H9 (cell line): ENCODE measurements around the gene ST6GALNAC5. TPM values are rescaled to one million over a fixed set of nuclear protein-coding genes. Genes with fewer than 3 reads are reported as not detected.

ENCODE experiments used
- DNase-seq: peaks from one replicate; pipeline ENCODE4 v3.0.0-alpha.2; 2017
- H2AFZ ChIP-seq: one replicate; pipeline ENCODE4 v1.6.1; 2013; ENCODE audit warnings: mild to moderate bottlenecking, low read length, control low read depth, moderate library complexity
- H2AK5ac ChIP-seq: 2 replicates; pipeline ENCODE4 v1.6.1; 2013; ENCODE audit warnings: low read length, control low read depth, mixed read lengths; ENCODE audit not compliant: insufficient read length
- H2BK120ac ChIP-seq: one replicate; pipeline ENCODE4 v1.6.1; 2013; ENCODE audit warnings: low read depth, mild to moderate bottlenecking, low read length, control low read depth, inconsistent platforms; ENCODE audit not compliant: poor library complexity, severe bottlenecking
- H2BK12ac ChIP-seq: 2 replicates; pipeline ENCODE4 v1.6.1; 2013; ENCODE audit warnings: low read length, control low read depth, mixed read lengths, low read depth; ENCODE audit not compliant: insufficient read length
- H2BK15ac ChIP-seq: 2 replicates; pipeline ENCODE4 v1.6.1; 2013; ENCODE audit warnings: low read depth, low read length, control low read depth
- H2BK20ac ChIP-seq: one replicate; pipeline ENCODE4 v1.6.1; 2013; ENCODE audit warnings: low read depth, mild to moderate bottlenecking, low read length, control low read depth, inconsistent platforms; ENCODE audit not compliant: poor library complexity, severe bottlenecking
- H2BK5ac ChIP-seq: 2 replicates; pipeline ENCODE4 v1.6.1; 2013; ENCODE audit warnings: low read length, control low read depth, mixed read lengths; ENCODE audit not compliant: insufficient read length
- H3K14ac ChIP-seq: 2 replicates; pipeline ENCODE4 v1.6.1; 2013; ENCODE audit warnings: low read length, control low read depth; ENCODE audit not compliant: insufficient read depth
- H3K18ac ChIP-seq: 2 replicates; pipeline ENCODE4 v1.6.1; 2013; ENCODE audit warnings: low read depth, mild to moderate bottlenecking, mixed read lengths, low read length, control low read depth; ENCODE audit not compliant: insufficient read length
- H3K23ac ChIP-seq: 2 replicates; pipeline ENCODE4 v1.6.1; 2013; ENCODE audit warnings: low read length, control low read depth, mixed read lengths, low read depth; ENCODE audit not compliant: insufficient read length
- H3K23me2 ChIP-seq: 2 replicates; pipeline ENCODE4 v1.6.1; 2013; ENCODE audit warnings: low read depth, mild to moderate bottlenecking, mixed read lengths, low read length, control low read depth; ENCODE audit not compliant: insufficient read length, poor library complexity, severe bottlenecking
- H3K27ac ChIP-seq: 2 replicates; pipeline ENCODE4 v1.5.1; 2013; ENCODE audit warnings: low read length, control low read depth, mixed read lengths, low read depth; ENCODE audit not compliant: insufficient read length
- H3K27me3 ChIP-seq: 2 replicates; pipeline ENCODE4 v1.6.1; 2013; ENCODE audit warnings: low read length, control low read depth, inconsistent platforms; ENCODE audit not compliant: insufficient read depth
- H3K4ac ChIP-seq: 2 replicates; pipeline ENCODE4 v1.6.1; 2013; ENCODE audit warnings: low read depth, mild to moderate bottlenecking, control low read depth, inconsistent platforms, low read length, moderate library complexity
- H3K4me1 ChIP-seq: 2 replicates; pipeline ENCODE4 v1.6.1; 2013; ENCODE audit warnings: low read length, control low read depth, inconsistent platforms; ENCODE audit not compliant: insufficient read depth
- H3K4me2 ChIP-seq: 2 replicates; pipeline ENCODE4 v1.6.1; 2013; ENCODE audit warnings: low read length, control low read depth, mixed read lengths; ENCODE audit not compliant: insufficient read length, insufficient read depth
- H3K56ac ChIP-seq: 2 replicates; pipeline ENCODE4 v1.6.1; 2013; ENCODE audit warnings: low read depth, mild to moderate bottlenecking, mixed read lengths, low read length, control low read depth; ENCODE audit not compliant: insufficient read length
- H3K79me1 ChIP-seq: 2 replicates; pipeline ENCODE4 v1.6.1; 2013; ENCODE audit warnings: low read depth, mild to moderate bottlenecking, moderate library complexity, low read length, control low read depth, inconsistent platforms; ENCODE audit not compliant: insufficient read depth, poor library complexity, severe bottlenecking
- H3K79me2 ChIP-seq: 2 replicates; pipeline ENCODE4 v1.6.1; 2013; ENCODE audit warnings: low read length, control low read depth, inconsistent platforms; ENCODE audit not compliant: insufficient read depth
- H3K9ac ChIP-seq: 2 replicates; pipeline ENCODE4 v1.6.1; 2013; ENCODE audit warnings: low read length, control low read depth, mixed read lengths; ENCODE audit not compliant: insufficient read length; ENCODE audit errors: extremely low read depth
- H3K9me3 ChIP-seq: one replicate; pipeline ENCODE4 v1.6.1; 2013; ENCODE audit warnings: low read depth, low read length, inconsistent platforms; ENCODE audit not compliant: control insufficient read depth
- H3T11ph ChIP-seq: one replicate; pipeline ENCODE4 v1.6.1; 2013; ENCODE audit warnings: mild to moderate bottlenecking, low read length, control low read depth, inconsistent platforms
- H4K20me1 ChIP-seq: one replicate; pipeline ENCODE4 v1.6.1; 2013; ENCODE audit not compliant: control insufficient read depth, insufficient read length, insufficient read depth
- H4K5ac ChIP-seq: 2 replicates; pipeline ENCODE4 v1.6.1; 2013; ENCODE audit warnings: low read depth, mild to moderate bottlenecking, mixed read lengths, low read length, control low read depth; ENCODE audit not compliant: insufficient read length
- H4K8ac ChIP-seq: replicated peaks from 2 replicates; pipeline ENCODE4 v1.6.1; 2013; ENCODE audit warnings: low read length, control low read depth, mixed read lengths, low read depth; ENCODE audit not compliant: insufficient read length
- H4K91ac ChIP-seq: 2 replicates; pipeline ENCODE4 v1.6.1; 2013; ENCODE audit warnings: low read depth, mild to moderate bottlenecking, moderate library complexity, mixed read lengths, low read length, control low read depth; ENCODE audit not compliant: insufficient read length
- H3K27ac Mint-ChIP-seq, 3 experiments: 2 replicates in 2 of 3; 3 replicates in 1 of 3; pipeline ENCODE4 v1.8.0; 2020 to 2021; ENCODE audit warnings: mixed read lengths in 3 of 3, mild to moderate bottlenecking in 1 of 3, moderate library complexity in 1 of 3
- H3K27me3 Mint-ChIP-seq: 2 replicates; pipeline ENCODE4 v1.8.0; 2021; ENCODE audit warnings: low read depth, mild to moderate bottlenecking, moderate library complexity, mixed read lengths
- H3K36me3 Mint-ChIP-seq, 3 experiments: 2 replicates in 2 of 3; 3 replicates in 1 of 3; pipeline ENCODE4 v1.8.0; 2020 to 2021; ENCODE audit warnings: low read depth in 3 of 3, mixed read lengths in 3 of 3; ENCODE audit not compliant: insufficient read depth in 1 of 3
- H3K4me1 Mint-ChIP-seq, 2 experiments: 2 replicates each; pipeline ENCODE4 v1.8.0; 2020; ENCODE audit warnings: mixed read lengths in 2 of 2
- H3K4me3 Mint-ChIP-seq, 2 experiments: 2 replicates in 1 of 2; 3 replicates in 1 of 2; pipeline ENCODE4 v1.8.0; 2020 to 2021; ENCODE audit warnings: mild to moderate bottlenecking in 2 of 2, mixed read lengths in 2 of 2, moderate library complexity in 1 of 2
- H3K9me3 Mint-ChIP-seq, 2 experiments: 2 replicates in 1 of 2; 3 replicates in 1 of 2; pipeline ENCODE4 v1.8.0; 2020; ENCODE audit warnings: mild to moderate bottlenecking in 2 of 2, mixed read lengths in 2 of 2, moderate library complexity in 1 of 2
- CTCF ChIP-seq: fragments of 200-600 bp; sonication (generic); conservative IDR thresholded peaks from 3 replicates; pipeline ENCODE4 v1.8.0; 2021; ENCODE audit warnings: antibody characterized with exemption, mild to moderate bottlenecking
- total RNA-seq: library from RNA; stranded (reverse); gene quantifications from 2 replicates; pipeline ENCODE4 v1.2.1, GENCODE V29; 2021

Gene ST6GALNAC5
- total RNA-seq, 1 experiment from 2014 or later: 3.3 TPM

DNA sequence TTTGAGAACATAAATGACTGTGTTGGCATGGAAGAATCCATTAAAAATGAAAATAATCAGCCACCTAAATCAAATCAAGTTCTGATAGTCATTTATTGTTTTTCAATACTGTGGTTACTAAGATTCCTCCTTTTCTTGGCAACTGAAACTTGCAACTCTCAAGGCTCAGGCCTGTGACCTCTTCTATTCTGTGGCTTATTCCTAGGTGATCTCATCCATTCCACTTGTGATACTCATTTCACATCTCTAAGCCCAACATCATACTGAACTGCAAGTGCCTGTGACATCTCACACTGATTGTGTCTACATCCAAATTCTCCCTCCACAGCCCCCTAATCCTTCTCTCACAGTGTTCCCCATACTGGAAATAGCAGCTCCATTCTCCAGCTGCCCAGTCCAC lies 4.8 kb upstream of the ST6GALNAC5 start:
- H3K4me1 Mint-ChIP-seq: peaks cover 15 to 16% of the 10 kb centered on the region in 2 experiments
- peaks cover 24% of the 10 kb centered on the region for H3K27me3 Mint-ChIP-seq
- H2BK15ac ChIP-seq: no peak overlapping the region

More for the DNA sequence above, 4.8 kb upstream of the ST6GALNAC5 start:
- H4K20me1 ChIP-seq: no peaks in the 10 kb centered on the region
- H3K9me3 ChIP-seq: no peaks in the 10 kb centered on the region
- DNase-seq: no peak
- H2BK20ac ChIP-seq: no peak overlapping the region
- no peak overlapping the region for H3T11ph ChIP-seq
- H3K4ac ChIP-seq: no peak overlapping the region
- no peaks in the 10 kb centered on the region for H3K79me2 ChIP-seq
- H3K9ac ChIP-seq: no peak overlapping the region
- H2BK12ac ChIP-seq: no peak overlapping the region
- H2AK5ac ChIP-seq: no peak overlapping the region
- TF ChIP-seq CTCF: no peak
- H3K18ac ChIP-seq: no peak overlapping the region
- no peaks in the 10 kb centered on the region for H3K9me3 Mint-ChIP-seq
- H2AFZ ChIP-seq: no peak overlapping the region
- H4K91ac ChIP-seq: no peak overlapping the region
- no peak overlapping the region for H3K4me3 Mint-ChIP-seq
- H3K79me1 ChIP-seq: no peaks in the 10 kb centered on the region
- H3K56ac ChIP-seq: no peak overlapping the region
- peaks cover 4% of the 10 kb centered on the region for H3K23me2 ChIP-seq
- peaks cover under 1% of the 10 kb centered on the region; the same call in 1 of the 2 replicates for H3K4me1 ChIP-seq
- no peaks in the 10 kb centered on the region for H3K27me3 ChIP-seq
- no peak overlapping the region for H3K4me2 ChIP-seq
- H3K23ac ChIP-seq: no peak overlapping the region
- no peak overlapping the region for H4K8ac ChIP-seq
- no peak overlapping the region for H2BK5ac ChIP-seq
- H3K27ac ChIP-seq: no peak overlapping the region
- H3K14ac ChIP-seq: no peak overlapping the region
- H3K36me3 Mint-ChIP-seq: no peaks in the 10 kb centered on the region; a peak in 1 of 7 replicates
- no peak overlapping the region for H2BK120ac ChIP-seq
- no peak overlapping the region for H4K5ac ChIP-seq
- no peak overlapping the region for H3K27ac Mint-ChIP-seq
